ENCODE data around the gene RASAL2.

DNA sequence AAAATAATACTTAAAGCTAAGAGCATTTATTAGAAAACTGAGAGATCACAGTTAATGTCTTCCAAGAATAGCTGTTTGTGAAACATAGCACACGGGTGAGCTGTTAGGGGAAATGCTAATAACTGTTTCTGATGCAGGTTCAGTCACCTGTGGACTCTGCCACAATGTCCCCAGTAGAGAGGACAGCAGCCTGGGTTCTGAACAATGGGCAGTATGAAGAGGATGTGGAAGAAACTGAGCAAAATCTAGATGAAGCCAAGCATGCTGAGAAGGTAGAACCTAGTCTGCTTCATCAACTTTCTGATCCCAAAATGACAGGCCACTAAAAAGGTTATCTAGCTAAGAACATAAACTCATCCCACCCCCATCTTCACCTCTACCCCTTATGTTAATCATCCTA lies 370.2 kb downstream of the RASAL2 start:
- no peak for TF ChIP-seq THAP8 (CRISPR knock-in tag; IDR thresholded peaks at IDR 0.05; ENCODE audit: borderline replicate concordance)
- no peak for TF ChIP-seq NCOA2 (CRISPR knock-in tag; IDR thresholded peaks at IDR 0.05)
- TF ChIP-seq CTCF (CRISPR knock-in tag; IDR thresholded peaks at IDR 0.05), result no peak
- no peak for TF ChIP-seq TRIM24 (CRISPR knock-in tag; IDR thresholded peaks at IDR 0.05)
- no peak for TF ChIP-seq ZNF674 (CRISPR knock-in tag; IDR thresholded peaks at IDR 0.05; ENCODE audit: low read depth)
- TF ChIP-seq, protein P1, sequence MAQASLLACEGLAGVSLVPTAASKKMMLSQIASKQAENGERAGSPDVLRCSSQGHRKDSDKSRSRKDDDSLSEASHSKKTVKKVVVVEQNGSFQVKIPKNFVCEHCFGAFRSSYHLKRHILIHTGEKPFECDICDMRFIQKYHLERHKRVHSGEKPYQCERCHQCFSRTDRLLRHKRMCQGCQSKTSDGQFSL (CRISPR knock-in tag; IDR thresholded peaks at IDR 0.05), result no peak
- TF ChIP-seq SMAD1 (CRISPR knock-in tag; IDR thresholded peaks at IDR 0.05; ENCODE audit: borderline replicate concordance, low read depth), result no peak
- no peak for TF ChIP-seq SRSF1 (optimal IDR thresholded peaks at IDR 0.05; ENCODE audit: low read depth, low read length)
- TF ChIP-seq POLR2AphosphoS5 (IDR thresholded peaks at IDR 0.05; ENCODE audit: low read depth, low read length), result no peak
- TF ChIP-seq MLLT10 (CRISPR knock-in tag; IDR thresholded peaks at IDR 0.05), result no peak

Measured in HepG2 (cell line).